GM12878 (cell line): ENCODE data around the gene SHC2. TPM values are rescaled to one million over a fixed set of nuclear protein-coding genes. Genes with fewer than 3 reads are reported as not detected.

Experiments used
- ATAC-seq: fragments of 200-7000 bp; cut with Tn5 transposase; 3 replicates; pipeline ENCODE4 v1.9.1; 2020; ENCODE audit warnings: mild to moderate bottlenecking, moderate library complexity
- BruUV-seq: library from RNA; stranded (reverse); fragments of 400-500 nt; replicated peaks from 2 replicates; lab custom pipeline; 2021; lab: Mats Ljungman, UMichigan
- CTCF ChIA-PET: fragments of 300-600 bp; sonication (Branson Sonifier 250); formaldehyde crosslinking; extraction: SDS; loops from one replicate; lab custom pipeline; 2021; ENCODE audit warnings: inconsistent platforms; lab: Yijun Ruan, JAX
- POLR2A ChIA-PET: fragments of 350-600 bp; formaldehyde crosslinking; extraction: SDS; loops from one replicate; lab custom pipeline; 2021; ENCODE audit warnings: inconsistent platforms; lab: Charles Lee
- RAD21 ChIA-PET: fragments of 300-600 bp; sonication (Branson Sonifier 250); formaldehyde crosslinking; loops from one replicate; lab custom pipeline; 2023; ENCODE audit warnings: antibody characterized with exemption; ENCODE audit not compliant: unreplicated experiment; lab: Charles Lee
- SMC1A ChIA-PET: fragments of 300-600 bp; sonication (Branson Sonifier 250); formaldehyde crosslinking; loops from one replicate; lab custom pipeline; 2023; ENCODE audit not compliant: unreplicated experiment, uncharacterized antibody; lab: Charles Lee
- DNase-seq: peaks from one replicate; pipeline ENCODE4 v3.0.0-alpha.2; 2011; ENCODE audit warnings: low read depth, low spot score
- FAIRE-seq: peaks from 3 replicates; lab custom pipeline; 2011; peaks lifted over from hg19 to GRCh38; lab: Jason Lieb, UNC
- H2AFZ ChIP-seq: 2 replicates; pipeline ENCODE4 v1.6.0; 2011; ENCODE audit warnings: low read depth, low read length, control low read depth; ENCODE audit not compliant: control insufficient read depth
- H3K27ac ChIP-seq: 2 replicates; pipeline ENCODE4 v1.5.1; 2011; ENCODE audit warnings: control low read depth; ENCODE audit not compliant: control insufficient read depth, insufficient read depth
- H3K27me3 ChIP-seq, 2 experiments: replicated peaks in 1 of 2; 2 replicates each; pipeline versions ENCODE4 v1.6.0 to v1.6.1; 2011; ENCODE audit warnings: low read length in 1 of 2; ENCODE audit not compliant: control insufficient read depth in 2 of 2, insufficient read depth in 2 of 2
- H3K36me3 ChIP-seq, 2 experiments: 2 replicates each; pipeline ENCODE4 v1.5.1; 2011; ENCODE audit warnings: low read length in 1 of 2; ENCODE audit not compliant: control insufficient read depth in 2 of 2, insufficient read depth in 2 of 2
- H3K4me1 ChIP-seq: 2 replicates; pipeline ENCODE4 v1.6.1; 2011; ENCODE audit warnings: mild to moderate bottlenecking, low read length, moderate library complexity, mixed read lengths; ENCODE audit not compliant: control insufficient read depth, insufficient read depth
- H3K4me2 ChIP-seq: 2 replicates; pipeline ENCODE4 v1.6.0; 2011; ENCODE audit warnings: control low read depth; ENCODE audit not compliant: control insufficient read depth, insufficient read depth
- H3K4me3 ChIP-seq: fragments of 200-600 bp; sonication (generic); 2 replicates; pipeline ENCODE4 v1.5.1; 2016
- H3K79me2 ChIP-seq: 2 replicates; pipeline ENCODE4 v1.6.0; 2011; ENCODE audit warnings: low read length; ENCODE audit not compliant: control insufficient read depth, insufficient read depth
- H3K9ac ChIP-seq: 2 replicates; pipeline ENCODE4 v1.8.0; 2011; ENCODE audit warnings: low read length, control low read depth, mixed read lengths; ENCODE audit not compliant: control insufficient read depth, insufficient read depth
- H3K9me3 ChIP-seq: replicated peaks from 3 replicates; pipeline ENCODE4 v1.5.1; 2011; ENCODE audit warnings: mild to moderate bottlenecking, low read length; ENCODE audit not compliant: control insufficient read depth, insufficient read depth
- H4K20me1 ChIP-seq: 2 replicates; pipeline ENCODE4 v1.6.0; 2011; ENCODE audit not compliant: control insufficient read depth, insufficient read depth
- CBX3 ChIP-seq: fragments of 200-600 bp; sonication (generic); IDR thresholded peaks from 2 replicates; pipeline ENCODE4 v1.6.1; 2016; ENCODE audit warnings: low read depth, borderline replicate concordance
- CHD2 ChIP-seq: IDR thresholded peaks from 2 replicates; pipeline ENCODE4 v1.6.1; 2011; ENCODE audit warnings: low read depth, low read length, improper control_type of control experiment, borderline replicate concordance
- ELK1 ChIP-seq: IDR thresholded peaks from 2 replicates; pipeline ENCODE4 v1.6.1; 2012; ENCODE audit warnings: low read depth, low read length, improper control_type of control experiment
- HDAC2 ChIP-seq: fragments of 200-600 bp; sonication (generic); IDR thresholded peaks from 2 replicates; pipeline ENCODE4 v1.6.1; 2017
- JUND ChIP-seq: IDR thresholded peaks from 2 replicates; pipeline ENCODE4 v1.6.1; 2012; ENCODE audit warnings: low read depth, mild to moderate bottlenecking, low read length, improper control_type of control experiment, moderate library complexity
- KDM1A ChIP-seq: fragments of 200-600 bp; sonication (generic); IDR thresholded peaks from 2 replicates; pipeline ENCODE4 v1.6.1; 2016; ENCODE audit warnings: borderline replicate concordance
- POLR2A ChIP-seq: IDR thresholded peaks from 2 replicates; pipeline ENCODE4 v1.6.1; 2011; ENCODE audit warnings: low read depth, mild to moderate bottlenecking, low read length
- REST ChIP-seq: IDR thresholded peaks from 2 replicates; pipeline ENCODE4 v1.6.1; 2012; ENCODE audit warnings: mild to moderate bottlenecking, low read depth, low read length
- TARDBP ChIP-seq: IDR thresholded peaks from 2 replicates; pipeline ENCODE4 v1.6.1; 2016; ENCODE audit warnings: borderline replicate concordance
- TCF12 ChIP-seq: IDR thresholded peaks from 2 replicates; pipeline ENCODE4 v1.6.1; 2011; ENCODE audit warnings: low read depth, mild to moderate bottlenecking, low read length
- ZNF207 ChIP-seq: fragments of 450-650 bp; IDR thresholded peaks from 2 replicates; pipeline ENCODE4 v1.6.1; 2014; ENCODE audit warnings: antibody characterized with exemption, mild to moderate bottlenecking, borderline replicate concordance
- ZNF274 ChIP-seq: IDR thresholded peaks from one replicate; pipeline ENCODE4 v1.8.0; 2011; ENCODE audit not compliant: insufficient read length, insufficient read depth
- WGBS: methylation state at CpG from one replicate; pipeline ENCODE4 v1.1.6; 2016; ENCODE audit warnings: low lambda C conversion rate; ENCODE audit not compliant: insufficient replicate concordance, insufficient coverage; ENCODE audit errors: missing lambda C conversion rate; 5-methylcytosine and 5-hydroxymethylcytosine counted together
- in situ Hi-C: fragments of 300-500 bp; cut with MboI; formaldehyde crosslinking; loops from 9 replicates; pipeline ENCODE4 v1.14.3; 2018; ENCODE audit warnings: mixed read lengths
- intact Hi-C: fragments of 100-400 bp; cut with micrococcal nuclease; formaldehyde crosslinking; loops from one replicate; pipeline ENCODE4 v1.14.2; 2022; ENCODE audit not compliant: unreplicated experiment
- polyA plus RNA-seq, 11 experiments: library from polyadenylated mRNA; depleted of rRNA in 4 of 11; unstranded in 6 of 11; stranded (reverse) in 5 of 11; fragments of >200 nt; fragmentation: Nextera tagmentation in 4 of 11; fragmentation: Illumina TruSeq in 1 of 11; extraction: Ambion mirVana in 4 of 11; extraction: Trizol in 1 of 11; gene quantifications; 1 replicate in 1 of 11; 2 replicates in 10 of 11; pipeline versions ENCODE4 v1.2.1 to v1.2.3, GENCODE V29; 2011 to 2016; ENCODE audit warnings: inconsistent platforms in 2 of 11, missing spikeins in 2 of 11, low read depth in 1 of 11
- total RNA-seq, 4 experiments: library from RNA; depleted of rRNA in 3 of 4; stranded (reverse); fragments of >200 nt in 3 of 4; fragmentation: Illumina TruSeq in 1 of 4; extraction: Trizol in 1 of 4; gene quantifications; 2 replicates each; pipeline versions ENCODE4 v1.2.1 to v1.2.3, GENCODE V29; 2013 to 2021

SHC2 gene
- total and polyA plus RNA-seq, 10 of the 15 experiments (the other 5 are each of a cell fraction or from before 2014, with no cell fraction given) = 0.08 TPM; not detected in 9

- TF ChIP-seq ELK1 (no peak), POLR2A (no peak), HDAC2 (no peak), CBX3 (no peak), REST (no peak), CHD2 (no peak), ZNF274 (no peak), JUND (no peak)
Observed at GRCh38 chr19:418761-419671, 41.8 kb downstream of the SHC2 start (continued).

- ATAC-seq = no peak
- H3K79me2 ChIP-seq = no peaks in the 10 kb centered on the region
- no peak overlapping the region for H3K4me3 ChIP-seq
- no peaks in the 10 kb centered on the region; a peak in 1 of 4 replicates for H3K27me3 ChIP-seq
- H3K36me3 ChIP-seq = no peaks in the 10 kb centered on the region
- ChIA-PET RAD21 (no interaction called here), CTCF (no interaction called here), SMC1A (no interaction called here), POLR2A (no interaction called here)
- no peak overlapping the region for H3K9ac ChIP-seq
- H2AFZ ChIP-seq = no peak overlapping the region
- FAIRE-seq = no peak
- BruUV-seq = no TSS peak
- H3K4me1 ChIP-seq = no peaks in the 10 kb centered on the region
- WGBS = 43% methylated on average over 14 of the region's 14 CpGs
- H3K4me2 ChIP-seq = no peak overlapping the region
- intact Hi-C loops (no loop called here), in situ Hi-C loops (no loop called here)
- no peaks in the 10 kb centered on the region for H3K9me3 ChIP-seq
- DNase-seq = no peak
- no peak overlapping the region for H3K27ac ChIP-seq
- no peaks in the 10 kb centered on the region for H4K20me1 ChIP-seq
- TF ChIP-seq TCF12 = no peak
- no peak for TF ChIP-seq KDM1A
- no peak for TF ChIP-seq ZNF207
- TF ChIP-seq TARDBP = no peak
Observed at GRCh38 chr19:416416-416815, 44.4 kb downstream of the SHC2 start.
